Liver (tissue), 3 donors: ENCODE results near the gene PLEKHB2.

ENCODE experiments used
- ATF3 ChIP-seq: IDR thresholded peaks from 2 replicates; pipeline ENCODE4 v1.6.1; 2016; ENCODE audit warnings: antibody characterized with exemption
- CTCF ChIP-seq: fragments of 150-350 bp; IDR thresholded peaks from 2 replicates; pipeline ENCODE4 v1.5.1; 2017; ENCODE audit warnings: improper control_type of control experiment, low read depth, low read length; ENCODE audit not compliant: missing input control
- FOXA1 ChIP-seq: IDR thresholded peaks from 2 replicates; pipeline ENCODE4 v1.6.1; 2016; ENCODE audit warnings: antibody characterized with exemption
- REST ChIP-seq: IDR thresholded peaks from 2 replicates; pipeline ENCODE4 v1.6.1; 2016; ENCODE audit warnings: antibody characterized with exemption, mild to moderate bottlenecking
- TAF1 ChIP-seq: conservative IDR thresholded peaks from 2 replicates; pipeline ENCODE4 v1.6.1; 2016; ENCODE audit warnings: antibody characterized with exemption, mild to moderate bottlenecking
- ZBTB33 ChIP-seq: IDR thresholded peaks from 2 replicates; pipeline ENCODE4 v1.6.1; 2016; ENCODE audit warnings: antibody characterized with exemption
- donor health status: healthy.
- donor health status: healthy.

- no peak for TF ChIP-seq REST
- no peak for TF ChIP-seq CTCF
- no peak for TF ChIP-seq TAF1
- no peak for TF ChIP-seq ZBTB33
- TF ChIP-seq ATF3, result no peak
- no peak for TF ChIP-seq FOXA1
Measured at GRCh38 chr2:131115752-131116151, 10.6 kb downstream of the PLEKHB2 start.
